Fibroblast of skin of abdomen (primary cell): Measurements from ENCODE around the gene CLEC1A.
"Not testable (repeated sequence)": the region's sequence is repeated elsewhere in the genome, so short reads cannot be mapped to it uniquely, and the experiment has no call there.

Experiments used
- DNase-seq: peaks from one replicate; pipeline ENCODE4 v3.0.0-alpha.2; 2013

The CLEC1A gene

DNA sequence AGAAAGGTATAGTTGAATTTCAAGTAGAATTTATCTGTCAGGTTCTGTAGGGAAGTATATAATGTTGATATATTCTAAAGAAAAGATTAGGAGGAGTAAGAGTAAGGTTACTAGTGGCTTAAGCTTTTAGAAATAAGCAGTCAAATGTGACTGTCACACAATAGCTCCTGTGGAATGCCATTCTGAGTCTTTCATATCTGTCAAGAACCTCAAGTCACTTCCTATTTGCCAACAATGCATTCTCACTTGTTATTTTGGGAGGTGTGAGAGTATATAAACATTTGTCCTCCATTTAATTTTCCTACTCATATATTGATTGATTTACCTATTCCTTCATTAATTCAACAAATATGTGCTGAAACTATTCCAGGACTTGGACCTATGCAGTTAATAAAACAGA is 56.6 kb downstream of the CLEC1A start:
- DNase-seq = no peak

- peak; percentile 29 for DNase-seq
These were observed 64.8 kb downstream of the CLEC1A start for GRCh38 chr12:10033783-10034545.

DNA sequence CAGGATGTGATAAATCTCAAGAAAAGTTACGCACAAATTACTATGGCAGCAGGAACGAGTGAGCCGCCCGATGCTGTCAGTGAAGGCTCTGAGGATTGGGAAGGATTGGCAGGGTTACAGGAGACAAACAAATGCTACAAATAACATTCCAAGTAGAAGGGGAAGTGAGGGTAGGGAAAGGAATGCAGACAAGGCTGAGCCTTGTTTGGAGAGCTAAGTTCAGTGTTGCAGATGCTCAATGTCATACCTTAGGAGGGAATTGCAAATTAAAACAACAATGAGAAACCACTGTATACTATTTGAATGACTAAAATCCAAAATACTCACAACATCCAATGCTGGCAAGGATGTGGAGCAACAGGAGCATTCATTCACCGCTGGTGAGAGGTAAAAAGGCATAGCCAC is 67.0 kb downstream of the CLEC1A start:
- peak; percentile 90 for DNase-seq

DNA sequence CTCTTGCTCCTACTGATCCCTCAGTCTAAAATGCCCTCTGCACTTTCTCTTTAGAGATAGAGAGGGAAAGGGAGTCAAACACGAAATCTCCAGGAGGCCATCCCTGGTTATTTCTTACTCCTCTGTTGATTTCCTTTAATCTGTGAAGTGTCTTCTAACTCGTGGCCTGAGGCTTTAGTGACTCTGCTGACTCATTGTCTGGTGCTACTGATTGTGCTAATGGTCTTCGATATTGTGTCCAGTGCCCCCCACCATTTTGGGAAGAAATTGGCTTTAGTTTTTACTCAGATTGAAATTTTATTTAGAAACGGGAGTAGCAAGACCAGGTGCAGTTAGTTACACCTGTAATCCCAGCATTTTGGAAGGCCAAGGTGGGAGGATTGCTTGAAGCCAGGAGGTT is 67.5 kb downstream of the CLEC1A start:
- no peak for DNase-seq

GRCh38 chr12:10030446-10030845 is 68.3 kb downstream of the CLEC1A start, which contains the start of gene CLEC9A:
Gene CLEC9A, plus strand, starts transcription at chr12:10030682. Its CDS starts 22,006 bp downstream, at chr12:10052688.
- DNase-seq = no peak

DNA sequence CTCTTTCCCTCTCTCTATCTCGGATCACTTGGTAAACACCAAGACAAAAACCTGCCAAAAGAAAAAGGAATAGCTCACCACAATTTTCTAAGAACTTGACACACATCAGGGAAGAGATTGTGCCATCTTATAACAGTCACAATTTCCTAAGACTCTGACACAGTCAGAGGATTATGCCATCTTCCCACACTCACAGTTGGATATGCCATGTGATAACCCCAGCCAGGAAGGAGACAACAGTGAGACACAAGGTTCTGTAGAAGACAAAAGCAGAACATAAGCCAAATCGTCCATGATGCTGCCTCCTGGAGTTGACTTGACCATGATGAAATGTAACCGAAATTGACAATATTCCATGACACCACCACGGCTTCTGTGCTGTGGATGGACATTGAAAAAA is 71.1 kb downstream of the CLEC1A start:
- peak; percentile 18 for DNase-seq

- DNase-seq = peak; percentile 13
These were observed 71.5 kb downstream of the CLEC1A start for GRCh38 chr12:10027311-10027710.

DNA sequence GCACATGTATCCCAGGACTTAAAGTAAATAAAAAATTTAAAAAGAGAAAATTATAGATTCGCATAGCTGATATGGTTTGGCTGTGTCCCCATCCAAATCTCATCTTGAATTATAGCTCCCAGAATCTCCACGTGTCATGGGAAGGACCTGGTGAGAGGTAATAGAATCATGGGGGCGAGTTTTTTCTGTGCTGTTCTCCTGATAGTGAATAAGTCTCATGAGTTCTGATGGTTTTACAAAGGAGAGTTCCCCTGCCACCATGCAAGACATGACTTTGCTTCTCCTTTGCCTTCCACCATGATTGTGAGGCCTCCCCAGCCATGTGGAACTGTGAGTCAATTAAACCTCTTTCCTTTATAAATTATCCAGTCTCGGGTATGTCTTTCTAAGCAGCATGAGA is 72.1 kb downstream of the CLEC1A start:
- not testable (repeated sequence) for DNase-seq

- no peak for DNase-seq
These were observed 73.5 kb downstream of the CLEC1A start for GRCh38 chr12:10025236-10025635.

DNA sequence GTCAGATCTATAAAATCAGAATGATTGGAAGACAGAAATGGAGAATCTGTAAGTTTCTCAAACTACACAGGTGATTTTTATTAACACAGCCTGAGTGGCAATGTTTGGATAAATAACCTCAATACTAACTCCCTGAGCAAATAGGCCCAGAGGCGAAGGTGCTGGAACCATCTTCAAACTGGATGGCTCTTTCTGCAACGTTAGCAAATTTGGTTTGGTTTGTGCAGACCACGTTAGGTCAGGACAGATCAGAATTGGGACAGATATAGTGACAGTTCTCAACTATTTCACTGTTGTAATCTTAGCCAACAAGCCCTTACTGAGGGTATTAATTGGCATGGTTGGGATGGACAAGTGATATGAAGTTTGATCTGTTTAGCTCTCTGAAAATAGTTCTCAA is 77.4 kb downstream of the CLEC1A start:
- no peak for DNase-seq
